ENCODE results near the gene VWA5B2.

The VWA5B2 gene

DNA sequence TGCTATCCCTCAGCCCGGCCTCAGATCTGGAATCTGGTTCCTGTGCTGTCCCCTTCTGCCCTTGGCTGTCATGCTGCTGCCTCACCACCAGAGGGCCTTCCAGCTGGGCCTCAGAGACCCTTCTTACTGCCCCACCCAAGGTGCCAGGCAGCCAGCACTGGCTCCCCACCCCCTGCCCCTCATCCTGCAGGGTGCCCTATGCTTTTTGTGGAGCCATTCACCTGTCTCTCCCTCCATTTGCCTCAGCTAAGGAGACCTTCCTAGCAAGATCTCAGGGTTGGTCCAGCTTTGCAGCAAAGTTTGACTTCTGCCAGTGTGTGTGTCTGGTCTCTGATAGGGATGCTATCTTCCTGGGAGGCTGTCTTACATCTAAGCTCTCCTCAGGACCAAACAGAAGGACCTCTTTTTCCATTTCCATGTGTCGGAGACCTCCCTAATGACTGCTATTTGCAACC, 1.9 kb upstream of the VWA5B2 start:
- DNase-seq, result peak; percentile 30

DNA sequence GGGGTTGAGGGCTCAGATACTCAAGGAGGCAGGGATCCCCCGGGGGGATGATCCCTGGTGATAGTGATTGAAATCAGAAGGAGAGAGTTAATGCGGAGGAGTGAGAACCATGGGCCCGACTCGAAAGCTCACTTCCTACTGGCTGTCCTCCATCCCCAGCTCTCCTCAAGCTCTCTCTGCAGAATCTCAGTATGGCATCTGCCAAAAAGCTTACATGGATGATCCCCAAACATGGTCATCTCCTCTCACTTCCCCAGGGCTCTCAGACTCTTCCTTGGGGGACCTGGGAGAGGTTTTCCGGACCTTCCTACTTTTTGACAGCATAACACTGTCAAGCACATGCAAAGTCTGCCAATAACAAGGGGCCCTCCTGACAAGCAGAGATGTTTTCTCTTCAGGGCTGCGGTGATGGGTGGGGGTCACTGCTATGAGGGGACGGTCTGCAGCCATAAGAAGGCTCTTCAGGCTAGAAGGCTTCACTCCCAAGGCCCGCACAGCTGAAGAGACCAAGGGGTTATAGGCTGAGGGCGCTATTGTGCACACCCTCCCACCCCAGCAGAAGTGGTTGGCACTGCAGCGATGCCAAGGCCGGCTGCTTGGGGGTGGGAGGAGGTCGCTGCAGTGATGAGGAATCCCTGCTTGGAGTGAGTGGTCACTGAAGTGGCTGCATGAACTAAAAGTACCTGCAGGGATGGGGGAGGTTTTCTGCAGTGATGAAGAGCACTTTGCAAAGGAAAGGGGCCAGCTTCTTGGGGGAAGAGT, 828 bp upstream of the VWA5B2 start:
- no peak for DNase-seq

DNA sequence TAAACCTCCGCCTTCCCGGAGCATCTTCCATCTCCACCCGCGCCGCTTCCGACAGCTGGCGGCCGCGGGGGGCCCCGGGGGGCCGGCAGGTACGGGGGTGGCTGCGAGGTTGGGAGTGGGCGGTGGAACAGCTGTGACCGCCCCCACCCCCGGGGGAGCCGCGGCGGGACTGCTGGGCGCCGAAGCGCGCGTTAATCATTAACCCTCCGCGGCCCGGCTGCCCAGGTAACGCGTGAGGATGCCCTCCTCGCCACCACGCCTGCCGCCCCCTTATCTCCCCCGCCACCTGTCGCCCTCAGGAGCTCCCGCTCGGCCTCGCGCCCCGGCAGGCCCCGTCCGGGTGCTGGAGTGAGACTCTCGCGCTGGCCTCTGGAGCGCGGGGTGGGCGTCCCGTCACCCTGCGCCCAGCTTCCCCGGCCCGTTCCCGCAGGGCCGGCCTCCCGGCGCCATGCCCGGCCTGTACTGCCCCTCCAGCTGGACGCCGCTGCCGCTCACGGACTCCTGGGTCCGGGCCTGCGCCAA, 757 bp downstream of the VWA5B2 start:
- peak; percentile 83 for DNase-seq

DNA sequence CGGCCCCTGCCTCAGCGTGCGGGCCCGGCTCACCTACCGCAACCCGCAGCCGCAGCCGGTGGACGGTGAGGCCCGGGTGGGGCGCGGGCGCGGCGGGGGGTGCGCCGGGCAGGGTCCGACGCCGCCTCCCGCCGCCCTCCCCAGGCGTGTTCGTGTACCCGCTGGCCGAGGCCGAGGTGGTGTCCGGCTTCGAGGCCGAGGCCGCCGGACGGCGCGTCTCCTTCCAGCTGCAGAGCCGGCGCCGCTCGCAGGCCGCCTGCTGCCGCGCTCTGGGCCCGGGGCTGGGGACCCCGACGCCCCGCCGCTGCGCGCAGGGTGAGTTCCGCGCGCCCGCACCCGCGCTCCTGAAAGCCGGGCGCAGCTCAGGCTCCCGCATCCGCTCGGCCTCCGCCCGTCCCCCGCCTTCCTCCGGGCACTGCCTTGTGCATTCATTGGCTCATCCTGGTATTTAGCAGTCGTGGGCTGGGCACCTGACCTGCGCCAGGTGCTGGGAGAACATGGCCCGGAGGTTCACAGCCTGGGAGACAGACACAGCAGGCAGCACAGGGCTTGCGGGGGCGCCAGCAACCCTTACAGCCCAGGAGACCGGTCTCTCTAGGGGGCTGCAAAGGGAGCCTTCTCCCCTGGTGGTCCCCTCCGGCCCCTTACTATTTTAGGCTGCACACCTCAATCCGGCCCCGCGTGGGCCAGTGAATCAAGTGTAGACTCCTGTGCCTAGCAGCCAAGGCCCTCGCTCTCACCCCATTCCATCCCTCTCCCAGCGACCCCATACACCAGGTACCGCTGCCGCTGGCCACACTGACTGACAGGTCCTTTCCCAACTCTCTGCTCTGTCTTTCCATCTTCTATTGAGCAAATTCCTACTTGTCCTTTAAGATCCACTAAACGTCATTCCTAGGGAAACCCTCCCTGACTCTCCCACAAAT, 1.5 kb downstream of the VWA5B2 start:
- DNase-seq, result peak; percentile 76

DNA sequence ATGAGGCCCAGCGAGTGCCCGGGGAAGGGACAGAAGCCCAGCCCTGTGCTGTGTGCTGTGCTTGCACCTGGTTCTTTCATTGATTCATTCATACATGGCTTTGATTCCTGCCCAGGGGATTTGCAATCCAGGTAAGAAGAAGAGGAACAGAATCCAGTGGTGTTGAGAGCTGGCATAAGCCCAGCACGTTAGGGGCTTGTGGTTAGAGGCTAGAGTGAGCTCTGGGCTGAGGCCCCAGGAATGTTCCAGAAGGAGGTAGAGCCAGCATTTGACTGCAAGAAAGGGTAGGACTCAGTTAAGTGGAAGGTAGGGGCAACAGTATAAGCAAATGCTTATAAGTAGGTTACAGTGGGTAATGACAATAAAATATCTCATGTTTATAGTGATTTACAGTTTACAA, 2.3 kb downstream of the VWA5B2 start:
- DNase-seq, result no peak

DNA sequence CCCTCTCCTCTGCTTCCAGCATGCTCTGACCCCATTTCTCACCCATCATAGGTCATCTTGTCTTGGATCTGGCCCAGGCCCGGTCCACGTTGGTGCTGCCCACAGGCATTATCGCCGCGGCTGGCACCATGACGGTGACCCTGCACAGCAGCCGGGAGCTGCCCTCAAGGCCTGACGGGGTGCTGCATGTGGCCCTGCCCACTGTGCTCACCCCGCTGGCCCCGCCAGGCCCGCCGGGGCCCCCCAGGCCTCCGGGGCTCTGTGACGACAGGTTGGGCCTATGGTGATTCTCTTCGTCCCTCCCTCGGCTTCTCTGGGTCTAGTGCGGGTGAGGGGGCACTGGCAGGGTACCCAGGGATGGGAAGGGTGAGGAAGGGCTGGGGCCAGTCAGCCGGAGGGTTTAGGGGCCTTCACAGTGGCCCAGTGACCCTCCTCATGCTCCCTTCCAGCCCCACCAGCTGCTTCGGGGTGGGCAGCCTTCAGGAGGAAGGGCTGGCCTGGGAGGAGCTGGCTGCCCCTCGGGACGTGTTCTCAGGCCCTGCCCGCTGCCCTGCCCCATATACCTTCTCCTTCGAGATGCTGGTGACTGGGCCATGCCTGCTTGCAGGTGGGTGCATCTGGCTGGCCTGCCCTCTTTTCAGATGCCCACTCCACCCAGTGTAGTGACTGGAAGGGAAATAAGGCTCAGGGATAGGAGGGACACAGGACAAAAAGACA, 3.9 kb downstream of the VWA5B2 start:
- no peak for DNase-seq

DNA sequence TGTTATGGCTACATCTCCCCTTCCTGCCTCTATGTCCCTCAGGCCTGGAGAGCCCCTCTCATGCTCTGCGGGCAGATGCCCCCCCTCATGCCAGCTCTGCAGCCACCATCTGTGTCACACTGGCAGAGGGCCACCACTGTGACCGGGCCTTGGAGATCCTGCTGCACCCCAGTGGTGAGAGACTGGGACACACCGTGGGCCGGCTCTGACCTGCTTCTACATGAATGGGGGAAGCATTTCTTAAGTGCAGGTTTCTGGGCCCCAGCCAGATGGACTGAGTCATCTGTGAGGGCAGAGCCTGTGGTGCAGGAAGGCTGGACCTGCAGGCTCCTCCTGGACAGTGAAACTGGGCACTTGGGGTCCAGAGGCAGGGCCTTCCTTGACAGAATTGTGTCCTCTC, 4.8 kb downstream of the VWA5B2 start:
- DNase-seq, result peak; percentile 17

DNA sequence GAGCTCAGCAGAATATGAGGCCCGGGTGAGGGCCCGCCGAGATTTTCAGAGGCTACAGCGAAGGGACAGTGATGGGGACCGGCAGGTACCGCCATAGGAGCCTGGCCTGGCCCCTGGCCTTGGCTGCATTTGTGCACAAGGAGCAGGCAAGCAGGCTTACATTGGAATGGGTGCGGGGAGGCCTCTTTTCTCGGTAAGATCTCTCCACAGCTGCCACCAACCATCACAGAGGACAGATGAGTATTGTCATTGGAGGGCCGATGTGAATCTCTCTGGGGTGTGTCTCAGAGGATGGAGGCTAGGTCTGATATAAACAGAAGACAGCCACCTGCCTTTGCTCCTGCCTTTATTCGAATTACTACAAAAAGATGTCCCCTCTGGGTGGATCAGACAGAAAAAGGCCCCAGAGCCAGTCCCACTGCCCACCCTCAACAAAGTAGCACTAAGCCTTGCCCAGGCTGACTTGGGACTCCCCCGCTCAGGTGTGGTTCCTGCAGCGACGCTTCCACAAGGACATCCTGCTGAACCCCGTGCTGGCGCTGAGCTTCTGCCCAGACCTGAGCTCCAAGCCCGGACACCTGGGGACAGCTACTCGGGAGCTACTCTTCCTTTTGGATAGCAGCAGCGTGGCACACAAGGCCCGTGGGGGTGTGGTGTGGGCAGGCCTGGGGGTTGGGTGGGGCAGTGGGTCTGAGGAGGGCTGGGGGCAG, 5.4 kb downstream of the VWA5B2 start:
- no peak for DNase-seq

DNA sequence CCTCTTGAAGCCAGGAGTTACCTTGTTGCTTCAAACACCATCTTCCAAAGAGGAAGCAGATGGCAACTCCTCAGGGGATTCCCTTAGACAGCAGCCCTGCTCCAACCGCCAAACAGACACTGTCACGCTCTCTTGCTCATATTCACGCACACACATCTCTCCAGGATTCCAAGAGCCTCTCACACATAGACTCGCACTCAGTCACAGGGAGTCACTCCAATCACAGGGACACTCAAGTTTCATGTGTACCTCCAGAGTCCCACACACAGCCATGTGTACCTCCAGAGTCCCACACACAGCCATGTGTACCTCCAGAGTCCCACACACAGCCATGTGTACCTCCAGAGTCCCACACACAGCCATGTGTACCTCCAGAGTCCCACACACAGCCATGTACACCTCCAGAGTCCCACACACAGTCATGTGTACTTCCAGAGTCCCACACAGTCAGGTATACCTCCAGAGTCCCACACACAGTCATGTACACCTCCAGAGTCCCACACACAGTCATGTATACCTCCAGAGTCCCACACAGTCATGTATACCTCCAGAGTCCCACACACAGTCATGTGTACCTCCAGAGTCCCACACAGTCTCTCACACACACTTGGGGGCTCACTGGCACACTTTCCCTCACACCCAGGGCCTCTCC, 6.1 kb downstream of the VWA5B2 start:
- DNase-seq, result no peak

DNA sequence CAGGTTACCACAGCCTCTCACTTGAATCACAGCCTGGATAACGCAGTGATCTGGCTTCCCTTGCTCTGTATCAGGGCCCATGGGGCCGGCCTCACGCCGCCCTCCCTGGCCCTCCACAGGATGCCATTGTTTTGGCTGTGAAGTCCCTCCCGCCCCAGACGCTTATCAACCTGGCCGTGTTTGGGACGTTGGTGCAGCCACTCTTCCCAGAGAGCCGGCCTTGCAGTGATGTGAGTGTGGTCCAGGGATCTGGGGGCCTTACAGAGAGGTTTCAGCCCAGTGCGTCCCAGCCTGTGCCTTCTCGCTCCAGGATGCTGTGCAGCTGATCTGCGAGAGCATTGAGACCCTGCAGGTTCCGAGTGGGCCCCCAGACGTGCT, 6.6 kb downstream of the VWA5B2 start:
- DNase-seq, result no peak

DNA sequence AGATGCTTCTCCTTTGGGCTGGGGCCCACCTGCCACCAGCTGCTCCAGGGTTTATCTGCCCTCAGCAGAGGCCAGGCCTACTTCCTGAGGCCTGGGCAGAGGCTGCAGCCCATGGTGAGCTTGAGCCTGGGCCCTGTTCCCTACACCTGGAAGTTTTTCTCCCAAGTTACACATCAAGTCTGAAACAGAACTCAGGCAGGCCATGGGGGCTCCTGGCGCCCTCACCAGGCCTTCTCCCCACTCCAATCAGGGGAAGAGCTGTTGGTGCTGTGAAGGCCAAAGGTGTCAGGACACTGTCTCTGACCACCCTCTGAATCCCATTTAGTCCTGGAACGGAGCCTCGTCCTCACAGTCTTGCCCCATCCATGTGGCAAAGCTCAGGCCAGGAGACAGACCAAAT, 7.3 kb downstream of the VWA5B2 start:
- DNase-seq, result no peak

DNA sequence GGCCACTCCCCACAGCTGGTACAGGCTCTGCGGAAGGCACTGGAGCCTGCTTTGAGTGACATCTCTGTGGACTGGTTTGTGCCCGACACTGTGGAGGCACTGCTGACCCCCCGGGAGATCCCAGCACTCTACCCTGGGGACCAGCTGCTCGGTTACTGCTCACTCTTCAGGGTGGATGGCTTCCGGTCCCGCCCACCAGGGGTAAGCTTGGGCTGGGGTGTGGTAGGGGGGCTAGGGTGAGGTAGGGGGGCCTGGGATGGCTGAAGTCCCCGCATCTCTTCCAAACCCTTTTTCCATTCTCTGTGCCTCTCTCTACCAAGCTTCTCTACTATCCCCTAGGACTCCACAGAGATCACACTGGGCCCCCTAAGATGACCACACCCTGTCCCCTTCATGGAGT, 7.8 kb downstream of the VWA5B2 start:
- no peak for DNase-seq

DNA sequence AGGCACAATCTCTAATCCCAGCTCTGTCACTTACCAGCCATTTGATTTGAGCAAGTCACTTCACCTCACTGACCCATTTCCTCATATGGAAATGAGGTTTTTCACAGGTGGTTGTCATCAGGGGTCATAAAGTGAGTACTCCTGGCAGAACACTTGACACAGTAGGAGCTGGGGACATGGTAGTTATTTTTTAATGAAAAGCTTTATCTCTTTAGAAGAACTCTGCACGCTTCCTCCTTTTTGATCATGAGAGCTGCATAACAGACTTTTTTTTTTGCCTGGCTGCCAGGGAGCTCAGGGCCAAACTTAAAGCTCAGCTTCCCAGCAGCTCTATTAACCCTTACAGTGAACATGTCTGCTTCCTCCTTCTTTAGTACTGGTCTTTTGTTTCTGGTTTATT, 8.4 kb downstream of the VWA5B2 start:
- DNase-seq, result no peak

DNA sequence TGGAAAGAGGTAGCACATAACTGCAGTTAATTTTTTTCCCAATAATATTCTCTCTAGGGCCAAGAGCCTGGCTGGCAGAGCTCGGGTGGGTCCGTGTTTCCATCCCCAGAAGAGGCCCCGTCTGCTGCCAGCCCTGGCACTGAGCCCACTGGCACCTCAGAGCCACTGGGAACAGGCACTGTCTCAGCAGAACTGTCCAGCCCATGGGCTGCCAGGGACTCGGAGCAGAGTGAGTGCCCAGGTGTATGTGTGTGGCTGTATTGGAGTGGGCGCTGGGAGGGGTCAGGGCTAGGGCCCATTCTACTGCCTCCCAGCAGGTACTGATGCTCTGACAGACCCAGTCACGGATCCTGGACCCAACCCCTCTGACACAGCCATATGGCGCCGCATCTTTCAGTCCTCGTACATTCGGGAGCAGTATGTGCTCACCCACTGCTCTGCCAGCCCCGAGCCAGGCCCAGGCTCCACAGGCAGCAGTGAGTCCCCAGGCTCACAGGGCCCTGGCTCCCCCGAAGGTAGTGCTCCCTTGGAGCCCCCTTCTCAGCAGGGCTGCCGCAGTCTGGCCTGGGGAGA, 8.9 kb downstream of the VWA5B2 start:
- no peak for DNase-seq

DNA sequence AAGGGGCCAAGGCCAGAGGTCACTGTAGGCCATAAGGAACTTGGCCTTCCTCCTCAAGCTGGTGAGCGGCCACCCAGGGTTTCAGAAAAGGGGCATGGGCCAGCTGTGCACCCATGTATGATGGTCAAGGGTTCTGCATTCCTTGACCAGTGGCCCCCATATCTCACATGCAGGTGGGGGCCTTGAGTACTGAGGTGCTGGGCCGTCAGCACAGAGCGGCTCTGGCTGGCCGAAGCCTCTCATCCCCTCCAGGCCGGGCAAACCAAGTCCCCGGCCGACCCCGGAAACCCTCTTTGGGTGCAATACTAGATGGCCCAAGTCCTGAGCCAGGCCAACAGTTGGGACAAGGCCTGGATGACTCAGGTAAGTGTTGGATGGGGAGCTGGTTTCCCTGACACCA, 9.8 kb downstream of the VWA5B2 start:
- no peak for DNase-seq

DNA sequence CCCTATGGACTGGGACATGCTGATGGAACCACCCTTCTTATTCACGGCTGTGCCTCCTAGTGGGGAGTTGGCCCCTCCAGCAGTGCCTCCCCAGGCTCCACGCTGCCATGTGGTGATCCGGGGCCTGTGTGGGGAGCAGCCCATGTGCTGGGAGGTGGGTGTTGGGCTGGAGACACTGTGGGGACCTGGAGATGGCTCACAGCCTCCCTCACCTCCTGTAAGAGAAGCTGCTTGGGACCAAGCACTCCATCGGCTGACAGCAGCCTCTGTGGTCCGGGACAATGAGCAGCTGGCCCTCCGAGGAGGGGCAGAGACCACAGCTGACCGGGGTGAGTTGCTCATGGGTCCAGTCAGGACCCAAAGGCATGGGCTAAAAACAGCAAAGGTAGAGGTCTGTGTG, 10.3 kb downstream of the VWA5B2 start:
- DNase-seq, result no peak

DNA sequence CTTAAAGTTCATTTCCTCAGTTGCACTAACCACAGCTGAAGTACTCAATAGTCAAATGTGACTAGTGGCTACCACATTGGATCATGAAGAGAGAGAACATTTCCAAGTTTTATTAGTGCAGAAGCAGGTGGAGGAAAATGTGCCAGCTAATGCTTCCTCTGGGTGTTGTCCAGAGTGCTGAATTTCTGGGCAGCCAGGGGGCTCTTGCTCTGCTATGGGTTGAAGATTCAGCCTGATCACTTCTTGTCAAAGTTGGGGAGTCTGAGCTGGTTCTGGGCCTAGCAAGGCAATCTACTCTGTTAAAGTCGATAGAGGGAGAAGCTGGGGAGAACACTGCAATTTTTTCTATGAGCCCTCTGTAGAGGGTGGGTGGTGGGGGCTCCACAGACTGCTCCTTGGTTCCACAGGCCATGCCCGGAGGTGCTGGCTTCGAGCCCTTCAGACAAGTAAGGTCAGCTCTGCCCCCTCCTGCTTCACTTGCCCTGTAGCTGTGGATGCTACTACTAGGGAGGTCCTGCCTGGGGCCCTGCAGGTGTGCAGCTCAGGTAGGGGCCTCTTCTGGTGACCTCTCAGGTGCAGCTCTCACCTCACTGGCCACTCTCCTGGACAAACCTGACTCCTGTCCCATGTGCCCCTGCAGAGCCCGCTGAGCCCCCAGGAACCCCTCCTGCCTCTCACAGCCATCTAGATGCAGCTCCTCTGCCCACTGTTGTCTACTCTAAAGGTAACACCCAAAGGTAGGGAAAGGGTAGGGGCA, 11.2 kb downstream of the VWA5B2 start:
- no peak for DNase-seq

DNA sequence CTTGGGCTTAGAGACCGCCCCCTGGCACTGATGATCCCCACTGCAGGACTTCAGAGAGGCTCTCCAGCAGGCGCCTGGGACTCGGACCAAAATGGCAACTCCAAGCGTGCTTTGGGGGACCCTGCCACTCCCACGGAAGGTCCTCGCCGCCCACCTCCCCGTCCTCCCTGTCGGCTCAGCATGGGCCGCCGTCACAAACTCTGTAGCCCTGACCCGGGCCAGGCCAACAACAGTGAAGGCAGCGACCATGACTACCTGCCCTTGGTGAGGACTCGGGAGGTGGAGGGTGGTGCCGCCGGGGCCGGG, 11.7 kb downstream of the VWA5B2 start:
- no peak for DNase-seq

DNA sequence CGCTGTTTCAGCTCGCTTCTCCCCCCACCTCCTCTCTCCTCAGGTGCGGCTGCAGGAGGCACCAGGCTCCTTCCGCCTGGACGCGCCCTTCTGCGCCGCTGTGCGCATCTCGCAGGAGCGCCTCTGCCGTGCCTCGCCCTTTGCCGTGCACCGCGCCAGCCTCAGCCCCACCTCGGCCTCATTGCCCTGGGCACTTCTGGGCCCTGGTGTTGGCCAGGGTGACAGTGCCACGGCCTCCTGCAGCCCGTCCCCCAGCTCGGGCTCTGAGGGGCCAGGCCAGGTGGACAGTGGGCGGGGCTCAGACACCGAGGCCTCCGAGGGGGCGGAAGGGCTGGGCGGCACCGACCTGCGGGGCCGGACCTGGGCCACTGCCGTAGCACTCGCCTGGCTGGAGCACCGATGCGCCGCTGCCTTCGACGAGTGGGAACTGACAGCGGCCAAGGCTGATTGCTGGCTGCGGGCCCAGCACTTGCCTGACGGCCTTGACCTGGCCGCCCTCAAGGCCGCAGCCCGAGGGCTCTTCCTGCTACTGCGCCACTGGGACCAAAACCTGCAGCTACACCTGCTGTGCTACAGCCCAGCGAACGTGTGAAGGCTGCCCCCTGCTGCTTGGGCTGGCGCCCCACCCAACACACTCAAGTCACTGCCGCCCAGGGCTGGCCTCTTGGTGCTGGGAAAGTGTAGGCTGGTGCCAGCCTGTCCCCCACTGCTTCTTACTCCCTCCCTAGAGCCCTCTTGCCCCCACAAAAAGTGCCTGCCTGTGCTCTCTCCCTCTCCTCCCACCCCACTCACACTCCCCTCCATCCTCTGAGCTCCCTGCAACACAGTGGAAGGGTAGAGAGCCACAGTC, 12.3 kb downstream of the VWA5B2 start:
- DNase-seq, result peak; percentile 18

DNA sequence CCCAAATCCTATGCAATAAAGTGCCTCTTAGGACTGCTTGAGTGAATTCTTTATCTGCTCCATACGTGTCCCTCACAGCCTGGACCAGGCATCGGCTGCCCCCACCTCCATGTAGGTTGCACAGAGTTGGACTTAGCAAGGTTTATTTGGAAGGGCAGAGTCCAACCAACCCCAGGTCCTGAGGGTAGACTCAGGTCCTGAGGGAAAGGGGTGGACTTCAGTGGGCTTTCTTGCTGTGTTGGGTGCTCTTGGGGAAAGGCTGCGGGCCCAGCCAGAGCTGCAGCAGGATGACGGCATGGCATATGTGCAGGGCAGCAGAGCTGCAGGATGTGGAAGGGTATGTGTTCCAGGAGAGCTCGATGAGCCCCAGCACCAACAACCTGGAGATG, 12.9 kb downstream of the VWA5B2 start:
- DNase-seq, result no peak
